Medulla oblongata (tissue), 1 donor: ENCODE measurements around the gene LINC00632.

ENCODE experiments used
- DNase-seq: peaks from one replicate; pipeline ENCODE4 v3.0.0-alpha.2; 2015; ENCODE audit errors: extremely low spot score

Gene LINC00632

GRCh38 chrX:140765043-140765784 is 55.7 kb downstream of the LINC00632 start:
- DNase-seq: peak; percentile 14

- DNase-seq: peak; percentile 79
Measured at GRCh38 chrX:140766024-140766611, 56.6 kb downstream of the LINC00632 start.

- DNase-seq: no peak
Measured at GRCh38 chrX:140767646-140768045, 58.1 kb downstream of the LINC00632 start.

- DNase-seq: no peak
Measured at GRCh38 chrX:140775211-140775610, 65.7 kb downstream of the LINC00632 start.

GRCh38 chrX:140776320-140776719 is 66.8 kb downstream of the LINC00632 start:
- no peak for DNase-seq

- DNase-seq: no peak
Measured at GRCh38 chrX:140794642-140795041, 85.1 kb downstream of the LINC00632 start.

GRCh38 chrX:140799216-140799615 is 89.7 kb downstream of the LINC00632 start:
- no peak for DNase-seq

- no peak for DNase-seq
Measured at GRCh38 chrX:140804292-140804691, 94.7 kb downstream of the LINC00632 start.

- no peak for DNase-seq
Measured at GRCh38 chrX:140815868-140816267, 106.3 kb downstream of the LINC00632 start.

- DNase-seq: peak; percentile 2
Measured at GRCh38 chrX:140817943-140818342, 108.4 kb downstream of the LINC00632 start.

- DNase-seq: no peak
Measured at GRCh38 chrX:140821280-140821679, 111.7 kb downstream of the LINC00632 start.

GRCh38 chrX:140822184-140822583 is 112.6 kb downstream of the LINC00632 start:
- DNase-seq: no peak

- DNase-seq: no peak
Measured at GRCh38 chrX:140822861-140823260, 113.3 kb downstream of the LINC00632 start.

- no peak for DNase-seq
Measured at GRCh38 chrX:140836874-140837273, 127.3 kb downstream of the LINC00632 start.
